Keratinocyte (primary cell): ENCODE measurements around the gene RIT2. TPM values are rescaled to one million over a fixed set of nuclear protein-coding genes. Genes with fewer than 3 reads are reported as not detected.

Experiments used
- DNase-seq: peaks from one replicate; pipeline ENCODE4 v3.0.0-alpha.2; 2011; ENCODE audit warnings: low read depth, missing footprints, low spot score
- FAIRE-seq: peaks from 2 replicates; lab custom pipeline; 2011; peaks lifted over from hg19 to GRCh38; lab: Jason Lieb, UNC
- H2AFZ ChIP-seq: 2 replicates; pipeline ENCODE4 v1.6.0; 2012; ENCODE audit warnings: low read length, control low read depth, inconsistent platforms; ENCODE audit not compliant: control insufficient read depth
- H3K27ac ChIP-seq: 2 replicates; pipeline ENCODE4 v1.5.1; 2011; ENCODE audit warnings: low read length; ENCODE audit not compliant: control insufficient read depth, insufficient read depth
- H3K27me3 ChIP-seq: 3 replicates; pipeline ENCODE4 v1.6.0; 2011; ENCODE audit warnings: low read length; ENCODE audit not compliant: control insufficient read depth, insufficient read depth; ENCODE audit errors: extremely low read depth
- H3K36me3 ChIP-seq, 2 experiments: 2 replicates in 1 of 2; 3 replicates in 1 of 2; pipeline ENCODE4 v1.5.1; 2011; ENCODE audit warnings: low read length in 2 of 2, mild to moderate bottlenecking in 1 of 2; ENCODE audit not compliant: control insufficient read depth in 2 of 2, insufficient read depth in 2 of 2; ENCODE audit errors: extremely low read depth in 1 of 2
- H3K4me1 ChIP-seq: 3 replicates; pipeline ENCODE4 v1.5.1; 2011; ENCODE audit warnings: low read length; ENCODE audit not compliant: control insufficient read depth, insufficient read depth; ENCODE audit errors: extremely low read depth
- H3K4me2 ChIP-seq: 3 replicates; pipeline ENCODE4 v1.6.0; 2011; ENCODE audit warnings: low read depth, low read length; ENCODE audit not compliant: control insufficient read depth, insufficient read depth; ENCODE audit errors: extremely low read depth
- H3K4me3 ChIP-seq, 3 experiments: fragments of 200-600 bp in 1 of 3; sonication (generic) in 1 of 3; 2 replicates in 2 of 3; 3 replicates in 1 of 3; pipeline ENCODE4 v1.5.1; 2011 to 2016; ENCODE audit warnings: low read length in 3 of 3, mild to moderate bottlenecking in 3 of 3, control low read depth in 2 of 3, inconsistent platforms in 1 of 3, low read depth in 1 of 3, mixed read lengths in 1 of 3, mixed run types in 1 of 3, moderate library complexity in 1 of 3; ENCODE audit not compliant: control insufficient read depth in 2 of 3, insufficient read depth in 2 of 3; ENCODE audit errors: extremely low read depth in 1 of 3
- H3K79me2 ChIP-seq: 2 replicates; pipeline ENCODE4 v1.6.0; 2012; ENCODE audit warnings: low read length; ENCODE audit not compliant: control insufficient read depth, insufficient read depth
- H3K9ac ChIP-seq: 3 replicates; pipeline ENCODE4 v1.6.0; 2011; ENCODE audit warnings: low read length; ENCODE audit not compliant: control insufficient read depth, insufficient read depth; ENCODE audit errors: extremely low read depth
- H3K9me1 ChIP-seq: 3 replicates; pipeline ENCODE4 v1.6.0; 2011; ENCODE audit warnings: low read length; ENCODE audit not compliant: control insufficient read depth, insufficient read depth; ENCODE audit errors: extremely low read depth
- H3K9me3 ChIP-seq: 2 replicates; pipeline ENCODE4 v1.5.1; 2012; ENCODE audit warnings: low read depth, low read length; ENCODE audit not compliant: control insufficient read depth
- H4K20me1 ChIP-seq: 3 replicates; pipeline ENCODE4 v1.6.0; 2011; ENCODE audit warnings: low read length; ENCODE audit not compliant: control insufficient read depth, insufficient read depth; ENCODE audit errors: extremely low read depth
- CTCF ChIP-seq, 3 experiments: IDR thresholded peaks in 1 of 3; conservative IDR thresholded peaks in 1 of 3; optimal IDR thresholded peaks in 1 of 3; 2 replicates in 2 of 3; 3 replicates in 1 of 3; pipeline versions ENCODE3 to v1.5.1; 2011; ENCODE audit warnings: low read length in 3 of 3, mild to moderate bottlenecking in 3 of 3, moderate library complexity in 2 of 3, control low read depth in 1 of 3, inconsistent platforms in 1 of 3; ENCODE audit not compliant: insufficient read depth in 2 of 3; ENCODE audit errors: extremely low read depth in 1 of 3
- EZH2 ChIP-seq: IDR thresholded peaks from one replicate; pipeline ENCODE4 v1.6.1; 2012; ENCODE audit warnings: inconsistent platforms, mild to moderate bottlenecking, low read length, moderate library complexity
- dilution Hi-C: fragments of 300-500 bp; cut with MboI; formaldehyde crosslinking; loops from one replicate; pipeline ENCODE4 v1.7.0; 2020; ENCODE audit warnings: low sequenced_read_pairs; ENCODE audit not compliant: extremely low pct_ligation_motif_present
- polyA plus RNA-seq, 5 experiments: library from polyadenylated mRNA; depleted of rRNA in 3 of 5; stranded (reverse) in 3 of 5; stranded (forward) in 1 of 5; unstranded in 1 of 5; fragments of >200 nt; gene quantifications; 1 replicate in 1 of 5; 2 replicates in 3 of 5; 3 replicates in 1 of 5; pipeline versions ENCODE4 v1.2.1 to v1.2.3, GENCODE V29; 2011 to 2012; ENCODE audit warnings: missing spikeins in 2 of 5, low read depth in 1 of 5, low replicate concordance in 1 of 5

The RIT2 gene
- polyA plus RNA-seq, 1 donor (not counting 4 experiments of a cell fraction or from before 2014, with no cell fraction given): not detected

- H3K9me1 ChIP-seq: no peaks in the 10 kb centered on the region
- H2AFZ ChIP-seq: no peak overlapping the region
- H3K4me2 ChIP-seq: no peak overlapping the region
- DNase-seq (no peak), FAIRE-seq (no peak)
- no peak overlapping the region for H3K27ac ChIP-seq
- no peak overlapping the region for H3K9ac ChIP-seq
- no peaks in the 10 kb centered on the region for H4K20me1 ChIP-seq
- dilution Hi-C loops: no loop called here
- H3K79me2 ChIP-seq: no peaks in the 10 kb centered on the region
- H3K27me3 ChIP-seq: no peaks in the 10 kb centered on the region
- no peaks in the 10 kb centered on the region for H3K4me1 ChIP-seq
- H3K4me3 ChIP-seq: no peak overlapping the region
- H3K36me3 ChIP-seq: no peaks in the 10 kb centered on the region
- H3K9me3 ChIP-seq: no peaks in the 10 kb centered on the region
- TF ChIP-seq EZH2 (no peak), CTCF (optimal IDR thresholded peaks at IDR 0.05 in 1 of 3, IDR thresholded peaks at IDR 0.05 in 1 of 3, conservative IDR thresholded peaks at IDR 0.05 in 1 of 3; ENCODE audit: extremely low read depth in 1 of 3, insufficient read depth in 2 of 3, low read length in 3 of 3) (no peak)
Observed at GRCh38 chr18:42854558-42854957, 260.9 kb downstream of the RIT2 start.

DNA sequence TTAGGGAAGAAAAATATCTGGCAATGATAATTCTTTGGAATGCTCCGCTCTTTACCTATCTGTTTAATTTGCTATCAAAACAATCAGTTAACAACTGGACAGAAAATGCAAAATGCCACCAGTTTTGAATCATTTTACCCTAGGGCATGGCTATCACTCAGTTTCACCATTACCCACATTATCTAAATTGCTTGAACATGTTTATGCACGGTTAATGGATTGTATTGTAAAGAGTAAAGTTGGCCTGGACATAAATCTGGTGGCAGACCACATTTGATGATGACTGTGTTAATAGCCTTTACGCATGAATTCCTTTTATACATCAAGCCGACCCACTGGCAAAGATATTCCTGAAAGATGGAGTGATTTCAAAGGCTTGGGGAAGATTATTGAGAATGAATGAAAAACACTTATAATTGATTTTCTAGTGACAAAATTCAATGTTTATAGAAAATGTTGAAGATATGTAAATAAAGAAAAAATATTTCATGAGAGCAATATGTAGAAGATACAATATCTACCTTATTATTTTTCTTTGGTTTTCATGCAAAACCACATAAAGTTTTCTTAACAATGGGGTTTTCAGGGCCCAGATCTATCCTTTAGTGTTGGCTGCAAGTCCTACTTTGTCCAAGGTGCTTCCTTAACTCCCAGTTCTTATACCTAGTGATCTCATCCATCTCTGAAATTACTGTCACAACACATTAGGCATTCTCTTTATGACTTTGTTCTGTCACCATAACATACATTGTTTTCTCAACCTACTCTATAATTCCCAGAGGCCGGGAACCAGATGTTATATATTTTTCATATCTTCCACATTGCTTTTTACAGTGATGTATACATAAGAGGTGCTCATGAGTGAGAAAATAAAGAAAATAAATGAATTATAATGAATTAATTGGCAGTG, 265.1 kb downstream of the RIT2 start:
- Histone ChIP-seq H3K9me1 (no peaks in the 10 kb centered on the region), H3K9me3 (no peaks in the 10 kb centered on the region), H3K79me2 (no peaks in the 10 kb centered on the region), H4K20me1 (no peaks in the 10 kb centered on the region), H3K4me3 (no peak overlapping the region), H3K4me1 (no peaks in the 10 kb centered on the region), H3K27me3 (no peaks in the 10 kb centered on the region), H3K4me2 (no peak overlapping the region), H2AFZ (no peak overlapping the region), H3K27ac (no peak overlapping the region), H3K36me3 (no peaks in the 10 kb centered on the region), H3K9ac (no peak overlapping the region)
- dilution Hi-C loops: no loop called here
- DNase-seq (no peak), FAIRE-seq (no peak)
- no peak for TF ChIP-seq EZH2
- no peak for TF ChIP-seq CTCF (optimal IDR thresholded peaks at IDR 0.05 in 1 of 3, IDR thresholded peaks at IDR 0.05 in 1 of 3, conservative IDR thresholded peaks at IDR 0.05 in 1 of 3; ENCODE audit: extremely low read depth in 1 of 3, insufficient read depth in 2 of 3, low read length in 3 of 3)
